HG02852 (cell line): ENCODE data around the gene JAKMIP1.

Source experiments
- ATAC-seq: cut with Tn5 transposase; IDR thresholded peaks from one replicate; pipeline ENCODE4 v1.9.1; 2021; ENCODE audit warnings: mild to moderate bottlenecking, moderate library complexity; ENCODE audit not compliant: unreplicated experiment

JAKMIP1 gene

DNA sequence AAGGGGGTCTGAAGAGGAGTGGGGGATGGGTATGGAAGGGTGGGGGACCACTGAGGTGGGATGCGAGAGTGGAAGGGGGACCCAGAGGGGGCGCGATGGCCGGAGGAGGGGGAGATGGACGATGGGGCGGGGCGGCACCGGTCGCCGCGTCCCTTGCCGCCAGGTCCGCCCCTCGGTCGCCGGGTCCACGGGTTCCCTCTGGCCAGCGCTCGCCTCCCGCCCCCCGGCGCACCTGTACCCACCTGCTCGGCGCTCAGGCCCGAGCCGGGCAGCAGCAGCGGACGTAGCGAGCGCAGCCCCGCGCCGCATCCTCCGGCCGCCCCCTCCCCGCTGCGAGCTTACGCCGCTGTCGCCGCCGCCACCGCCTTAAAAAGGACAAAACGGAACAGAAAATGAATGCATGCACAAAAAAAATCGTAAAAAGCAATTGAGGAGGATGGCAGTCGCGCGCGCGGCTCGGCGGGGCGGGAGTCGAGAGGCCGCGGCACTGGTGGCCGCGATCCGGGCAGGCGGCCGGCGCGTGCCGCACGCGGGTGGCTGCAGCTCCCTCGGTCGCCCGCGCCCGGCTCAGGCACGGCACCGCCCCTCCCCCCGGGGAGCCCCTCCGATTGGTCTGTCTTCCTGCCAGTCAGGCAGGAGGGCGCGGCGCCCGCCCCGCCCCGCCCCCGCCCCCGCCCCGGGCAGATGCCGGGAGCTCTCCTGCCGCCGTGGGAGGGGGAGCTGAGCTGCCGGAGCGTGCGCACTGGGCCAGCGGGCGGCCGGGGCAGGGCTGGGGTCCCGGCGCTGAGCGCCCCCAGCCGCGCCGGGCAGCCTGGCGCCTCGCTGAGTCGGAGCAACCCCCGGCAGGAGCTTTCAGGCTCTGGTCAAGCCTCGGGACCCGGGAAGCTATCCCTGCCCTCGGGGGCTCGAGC, at the start of gene JAKMIP1:
Gene JAKMIP1 (minus strand): TSS at position 539 of the 911 bp plus-strand sequence. CDS start 87,699 bp downstream, outside the sequence.
- peak; percentile 82 for ATAC-seq

DNA sequence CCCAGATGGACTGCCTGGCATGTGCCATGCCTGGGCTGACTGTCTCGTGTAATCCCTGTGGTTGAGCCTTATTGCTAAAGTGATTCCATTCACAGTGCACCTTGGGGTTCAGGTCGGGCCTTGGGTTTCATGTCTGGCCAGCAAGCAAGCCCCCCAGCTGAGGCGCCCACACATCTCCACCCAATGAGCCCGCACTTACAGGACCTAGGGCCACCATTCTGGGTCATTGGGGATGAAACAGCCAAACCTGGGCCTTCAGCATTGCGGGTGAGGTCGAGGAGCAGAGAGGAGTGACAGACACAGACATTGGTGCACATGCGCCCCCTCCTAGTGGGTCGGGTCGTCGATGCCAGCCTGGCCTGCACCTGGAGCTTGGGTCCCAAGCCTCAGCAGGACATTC, 48.0 kb upstream of the JAKMIP1 start:
- ATAC-seq: no peak

DNA sequence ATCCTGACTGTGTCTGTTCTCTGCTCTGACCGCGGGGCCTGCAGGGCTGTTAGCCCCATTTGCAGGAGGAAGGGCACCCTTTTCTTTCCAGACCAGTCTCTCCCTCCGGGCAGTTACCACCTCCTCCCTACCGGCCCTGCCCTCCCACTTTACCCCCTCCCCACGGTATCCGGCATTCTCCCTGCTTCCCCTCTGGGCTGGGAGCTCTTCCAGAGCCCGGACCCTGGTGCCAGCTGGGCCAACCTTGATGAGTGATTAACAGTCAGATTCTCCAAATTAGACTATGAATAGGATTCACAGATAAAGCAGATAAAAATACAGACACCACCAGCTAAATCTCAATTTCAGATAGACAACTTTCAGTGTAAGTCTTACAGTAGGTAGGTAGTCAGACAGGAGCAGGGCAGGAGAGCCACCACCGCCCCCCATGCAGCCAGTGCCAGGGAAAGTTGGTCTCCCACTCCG, 45.9 kb upstream of the JAKMIP1 start:
- ATAC-seq: no peak

DNA sequence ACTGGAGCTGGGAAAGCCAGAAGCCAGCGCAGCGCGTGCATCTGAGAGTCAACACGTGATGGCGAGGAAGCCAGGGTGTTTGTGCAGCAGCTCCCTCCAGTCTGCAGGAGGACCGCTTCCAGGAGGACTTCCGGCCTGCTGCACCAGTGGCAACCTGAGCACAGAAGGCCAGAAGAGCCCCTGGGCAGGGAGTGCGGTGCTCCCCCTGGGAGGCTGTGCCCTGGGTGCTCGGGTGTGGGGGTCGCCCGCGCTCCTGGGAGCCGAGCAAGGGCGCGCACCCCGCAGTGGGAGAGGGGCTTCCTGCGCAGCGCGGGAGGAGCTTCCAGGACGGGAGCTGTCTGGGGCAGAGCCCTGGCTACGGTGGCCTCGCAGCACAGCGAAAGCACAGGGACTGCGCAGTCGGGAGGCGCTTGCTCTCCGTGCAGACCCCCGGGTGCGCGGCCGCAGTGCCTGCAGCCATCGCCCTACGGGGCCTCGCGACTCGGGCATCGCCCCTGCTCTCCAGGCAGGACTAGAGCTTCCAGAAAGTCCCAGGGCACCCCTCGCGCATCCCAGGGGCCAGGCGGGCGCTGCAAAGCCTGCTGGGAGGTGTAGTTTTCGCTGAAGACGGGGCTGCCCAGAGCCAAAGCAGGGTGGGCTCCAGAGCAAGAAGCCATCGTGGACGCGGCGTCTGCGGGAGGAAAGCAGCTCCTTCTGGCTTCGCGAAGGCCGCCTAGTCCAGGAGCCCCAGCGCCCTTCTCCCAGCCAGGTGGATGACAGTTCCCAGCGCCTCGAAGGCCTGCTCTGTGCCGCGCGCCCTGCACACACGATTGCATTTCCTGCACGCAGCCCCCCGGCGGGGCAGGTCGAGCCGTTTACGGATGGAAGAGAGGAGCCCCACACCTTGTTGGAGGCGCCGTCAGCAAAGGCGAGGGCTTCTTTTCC, 45.2 kb upstream of the JAKMIP1 start:
- ATAC-seq: no peak

DNA sequence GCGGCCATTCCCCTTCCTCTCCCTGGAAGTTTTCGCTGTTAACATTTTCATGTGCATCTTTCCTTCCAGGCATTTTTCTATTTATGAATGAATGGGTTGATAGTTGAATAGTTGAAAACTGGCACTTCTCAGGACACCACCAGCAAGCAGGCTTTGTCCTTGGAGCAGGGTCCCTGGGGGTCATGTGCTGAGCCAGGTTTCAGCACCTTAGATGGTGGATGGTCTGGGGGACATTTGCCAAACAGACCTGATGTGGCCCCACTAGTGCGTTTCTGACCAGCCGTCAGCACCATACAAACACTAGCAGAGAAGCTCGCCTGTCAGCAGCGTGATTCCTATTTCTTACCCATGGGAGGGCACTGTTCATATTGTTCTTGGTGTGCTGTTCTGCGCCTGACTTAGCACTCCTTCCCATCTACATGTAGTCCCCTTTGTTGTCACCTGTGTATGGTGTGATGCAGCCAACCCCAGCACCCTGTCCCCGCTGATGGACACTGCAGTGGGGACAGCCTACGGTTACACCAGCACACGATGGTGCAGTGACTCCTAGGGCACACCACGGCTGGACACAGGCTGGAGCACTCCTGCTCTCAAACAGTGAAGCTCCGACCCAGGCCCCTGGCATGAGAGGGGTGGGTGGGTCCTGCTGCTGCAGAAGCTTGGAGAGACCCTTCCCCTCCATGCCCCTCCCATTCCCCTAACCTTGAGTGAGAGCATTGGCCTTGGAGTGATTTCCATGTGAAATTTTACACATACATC, 42.1 kb upstream of the JAKMIP1 start:
- no peak for ATAC-seq

DNA sequence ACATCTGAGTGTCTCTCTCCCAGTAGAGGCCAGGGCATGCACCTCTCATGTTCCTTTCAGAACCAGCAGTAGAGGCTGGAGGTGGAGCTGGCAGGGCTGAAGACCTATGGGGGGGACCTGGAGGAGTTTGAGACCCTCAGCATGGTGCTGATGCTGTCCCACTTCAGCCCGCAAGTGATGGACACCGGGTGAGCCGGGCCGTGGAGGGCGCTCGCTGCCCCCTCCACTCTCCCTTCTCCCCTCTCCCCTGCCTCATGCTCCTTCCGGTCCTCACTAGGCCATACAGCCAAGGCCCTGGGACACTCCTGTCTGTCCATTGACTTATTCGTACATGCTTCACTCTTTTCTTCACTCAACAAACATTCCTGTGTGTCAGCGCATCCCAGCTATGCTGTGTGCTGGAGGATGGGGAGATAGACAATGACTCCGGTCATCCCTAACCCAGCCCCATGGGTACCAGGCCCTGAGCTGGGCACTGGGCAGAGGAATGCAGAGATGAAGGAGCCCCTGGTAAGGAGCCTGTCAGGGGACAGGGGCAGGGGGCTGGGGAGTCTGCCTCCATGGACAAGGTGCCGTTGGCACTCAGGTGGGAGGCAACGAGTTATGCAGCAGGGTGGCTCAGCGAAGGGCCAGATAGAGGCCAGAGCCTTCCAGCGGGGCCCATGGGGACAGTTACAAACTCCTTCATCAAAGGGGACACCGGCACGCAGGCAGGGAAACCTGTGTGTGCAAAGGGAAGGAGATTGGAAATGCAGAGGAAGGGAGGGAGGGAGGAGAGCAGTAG, 40.9 kb upstream of the JAKMIP1 start:
- ATAC-seq: no peak

DNA sequence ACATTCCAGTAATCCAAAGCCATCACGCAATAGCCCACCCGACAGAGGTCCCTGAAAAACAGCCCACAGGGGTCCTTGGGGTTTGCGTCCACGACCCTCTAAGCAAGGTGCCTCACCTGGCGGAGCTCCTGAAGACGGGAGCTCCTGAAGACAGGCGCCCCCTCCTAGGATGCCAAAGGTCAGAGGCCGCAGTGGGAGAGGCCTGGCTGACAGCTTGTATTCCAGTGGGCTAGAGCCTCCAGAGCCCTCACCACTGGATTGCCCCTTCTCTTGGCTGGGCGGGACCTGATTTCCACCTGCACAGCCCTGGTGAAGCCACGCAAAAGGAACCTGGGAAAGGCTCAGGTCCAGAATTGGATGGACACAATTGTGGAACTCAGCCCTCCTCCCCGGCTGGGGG, 39.6 kb upstream of the JAKMIP1 start:
- ATAC-seq: no peak

DNA sequence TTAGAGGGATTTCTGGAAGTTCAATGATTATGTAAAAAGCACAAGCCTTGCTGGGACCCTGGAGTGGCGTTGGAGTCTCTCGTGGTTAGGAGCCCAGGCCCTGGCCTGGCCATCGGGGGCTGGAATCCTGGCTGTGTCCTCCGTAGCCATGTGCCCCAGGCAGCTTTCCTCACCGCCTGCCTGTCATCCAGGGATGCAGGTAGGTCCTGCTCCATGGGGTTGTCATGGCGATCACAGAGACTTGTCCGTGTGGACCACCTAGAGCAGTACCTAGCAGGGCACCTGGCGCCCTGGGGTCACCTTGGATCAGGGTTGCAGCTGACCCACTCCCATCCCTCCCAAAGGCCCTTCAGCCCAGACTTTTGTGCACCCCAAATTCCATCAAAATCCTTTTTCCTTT, 39.1 kb upstream of the JAKMIP1 start:
- no peak for ATAC-seq

DNA sequence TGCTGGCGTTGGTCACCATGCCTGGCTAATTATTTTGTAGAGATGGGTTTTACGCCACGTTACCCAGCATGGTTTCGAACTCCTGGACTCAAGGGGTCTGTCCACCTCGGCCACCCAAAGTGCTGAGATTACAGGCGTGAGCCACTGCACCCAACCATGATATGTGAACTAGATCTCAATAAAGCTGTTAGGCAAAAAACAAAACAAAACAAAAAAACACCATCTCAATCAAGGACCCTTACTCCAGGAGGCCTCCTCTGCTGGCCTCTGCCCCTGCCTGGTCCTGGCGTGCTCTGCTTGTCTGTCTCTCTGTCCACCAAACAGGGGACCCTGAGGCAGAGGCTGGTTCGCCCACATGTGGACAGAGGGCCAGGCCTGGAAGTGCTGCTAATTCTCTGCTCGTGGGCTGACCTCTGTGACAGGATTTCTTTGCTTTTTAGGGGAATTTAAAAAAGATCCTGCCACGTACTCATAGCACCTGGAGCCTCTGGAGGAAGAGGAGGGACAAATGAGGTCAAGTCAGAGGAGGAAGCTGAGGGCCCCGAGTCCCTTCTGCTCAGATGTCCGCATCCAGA, 36.6 kb upstream of the JAKMIP1 start:
- ATAC-seq: no peak

DNA sequence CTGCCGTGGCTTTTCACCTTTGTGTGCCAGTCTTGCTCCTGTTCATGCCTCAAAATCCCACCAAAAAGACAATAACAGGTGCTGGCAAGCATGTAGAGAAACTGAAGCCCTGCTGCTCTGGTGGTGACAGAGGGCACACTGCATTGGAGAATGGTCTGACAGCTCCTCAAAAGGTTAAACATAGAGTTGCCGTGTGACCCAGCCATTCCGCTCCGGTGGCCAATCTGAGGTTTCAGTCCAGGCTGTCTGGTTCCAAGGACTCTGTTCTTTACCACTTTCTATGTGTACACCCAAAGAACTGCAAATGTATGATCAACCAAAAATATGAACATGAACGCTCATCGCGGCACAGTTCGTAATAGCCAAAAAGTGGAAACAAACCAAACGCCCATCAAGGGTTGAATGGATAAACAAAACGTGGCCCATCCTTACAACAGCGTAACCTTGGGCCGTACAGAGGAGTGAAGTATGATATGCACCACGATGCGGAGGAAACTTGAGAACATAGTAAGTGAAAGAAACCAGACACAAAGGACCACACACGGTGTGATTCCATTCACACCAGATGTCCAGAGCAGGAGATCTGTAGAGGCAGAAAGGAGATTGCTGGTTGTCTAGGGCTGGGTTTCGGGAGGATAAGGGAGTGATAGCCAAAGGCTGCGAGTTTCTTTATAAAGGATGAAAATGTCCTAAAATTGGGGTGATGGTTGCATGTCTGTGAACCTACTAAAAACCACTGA, 35.7 kb upstream of the JAKMIP1 start:
- no peak for ATAC-seq

DNA sequence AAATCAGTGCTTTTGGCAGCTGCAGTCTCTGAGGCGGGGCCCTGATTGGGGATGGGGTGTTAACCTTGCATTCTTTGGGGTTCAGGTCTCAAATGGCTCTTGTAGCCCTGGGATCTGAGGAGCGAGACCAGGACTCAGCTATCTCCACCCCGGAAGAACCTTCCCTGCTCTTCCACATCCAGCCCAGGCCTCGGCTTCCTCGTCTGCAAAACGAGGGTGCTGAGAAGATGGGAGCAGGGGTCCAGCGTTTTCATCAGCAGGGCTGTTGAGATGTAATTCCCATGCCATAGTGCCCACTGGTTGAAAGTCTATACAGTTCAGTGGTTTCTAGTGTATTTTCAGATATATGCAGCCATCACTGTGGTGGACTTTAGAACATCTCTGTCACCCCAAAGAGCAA, 34.7 kb upstream of the JAKMIP1 start:
- no peak for ATAC-seq

DNA sequence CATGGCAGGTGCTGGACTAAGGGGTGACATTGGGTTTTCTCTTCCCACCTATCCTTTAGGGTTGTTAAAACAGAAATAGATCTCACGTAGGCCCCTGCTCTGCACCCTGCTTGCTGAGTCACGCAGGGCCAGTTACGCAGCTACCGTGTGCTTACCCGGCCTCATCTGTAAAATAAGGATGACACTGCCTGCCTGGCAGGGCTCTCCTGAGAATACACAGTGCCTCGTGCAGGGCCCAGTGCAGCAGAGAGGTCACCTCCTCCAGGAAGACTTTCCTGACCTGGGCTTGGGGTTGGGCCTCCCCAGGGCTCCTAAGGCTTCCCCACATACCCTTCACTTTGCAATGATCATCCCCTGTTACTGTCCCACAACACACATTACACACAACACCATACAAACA, 33.6 kb upstream of the JAKMIP1 start:
- no peak for ATAC-seq

DNA sequence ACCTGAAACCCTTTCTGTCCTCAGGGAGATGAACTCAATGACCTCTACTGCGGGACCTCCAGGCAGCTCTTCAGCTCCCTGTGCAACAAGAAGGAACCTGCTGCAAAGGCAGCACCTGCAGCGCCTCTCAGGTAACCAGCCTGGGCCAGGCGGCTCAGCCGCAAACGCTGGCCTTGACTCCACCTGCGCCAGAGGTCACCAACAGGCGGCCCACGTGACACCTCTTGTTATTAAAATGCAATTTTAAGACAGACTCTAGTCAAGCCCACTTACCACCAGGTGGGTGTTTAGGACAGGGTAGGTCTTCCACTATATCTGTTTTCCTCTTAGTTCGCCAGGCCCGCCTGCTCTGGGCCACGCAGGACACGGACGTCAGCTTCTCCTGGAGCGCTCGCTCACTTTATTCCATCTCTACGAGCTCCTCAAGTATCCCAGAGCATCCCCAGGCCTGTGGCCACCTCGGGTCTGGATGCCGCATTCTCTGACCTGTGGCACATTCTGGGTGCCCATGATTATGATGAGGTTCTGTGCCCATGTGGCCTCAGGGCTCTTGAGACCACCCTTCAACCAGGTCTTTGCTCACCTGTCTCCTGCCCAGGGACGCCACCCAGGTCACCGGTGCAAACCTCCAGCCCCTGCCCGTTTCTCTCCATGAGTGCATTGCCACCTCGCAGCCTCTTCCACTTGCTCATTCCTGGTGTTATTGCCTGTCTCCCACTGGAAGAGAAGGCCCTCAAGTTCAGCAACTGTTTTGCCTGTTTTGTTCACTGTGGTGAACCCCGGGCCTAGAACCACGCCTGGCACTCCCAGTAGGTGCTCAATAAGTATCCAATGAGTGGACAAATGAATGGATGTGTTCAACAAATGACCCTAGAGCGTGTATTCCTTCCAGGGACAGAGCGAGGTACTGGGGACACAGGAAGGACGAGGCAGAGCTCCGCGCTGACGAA, 32.8 kb upstream of the JAKMIP1 start:
- ATAC-seq: no peak

DNA sequence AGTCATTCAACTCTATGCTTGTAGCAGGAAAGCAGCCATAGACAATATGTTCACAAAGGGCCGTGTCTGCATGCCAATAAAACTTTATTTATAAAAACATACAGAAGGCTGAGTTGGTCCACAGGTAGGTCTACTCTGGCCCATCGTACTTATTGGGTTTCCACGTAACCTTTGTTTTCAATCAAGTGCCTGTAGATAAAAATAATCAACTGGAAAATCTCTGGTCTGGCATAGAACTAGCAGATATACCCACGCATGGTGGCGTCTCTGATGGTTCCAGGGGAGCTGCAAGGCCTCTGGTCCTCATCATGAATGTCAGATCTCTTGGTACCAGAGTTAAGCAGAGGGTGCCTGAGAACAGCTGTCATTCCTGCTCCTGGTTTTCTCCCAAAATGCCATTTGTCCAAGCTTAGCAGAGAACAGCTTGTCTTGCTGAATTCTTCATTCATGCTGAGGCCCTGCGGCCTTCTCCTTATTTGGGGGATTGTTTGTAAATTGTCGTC, 31.4 kb upstream of the JAKMIP1 start:
- ATAC-seq: no peak

DNA sequence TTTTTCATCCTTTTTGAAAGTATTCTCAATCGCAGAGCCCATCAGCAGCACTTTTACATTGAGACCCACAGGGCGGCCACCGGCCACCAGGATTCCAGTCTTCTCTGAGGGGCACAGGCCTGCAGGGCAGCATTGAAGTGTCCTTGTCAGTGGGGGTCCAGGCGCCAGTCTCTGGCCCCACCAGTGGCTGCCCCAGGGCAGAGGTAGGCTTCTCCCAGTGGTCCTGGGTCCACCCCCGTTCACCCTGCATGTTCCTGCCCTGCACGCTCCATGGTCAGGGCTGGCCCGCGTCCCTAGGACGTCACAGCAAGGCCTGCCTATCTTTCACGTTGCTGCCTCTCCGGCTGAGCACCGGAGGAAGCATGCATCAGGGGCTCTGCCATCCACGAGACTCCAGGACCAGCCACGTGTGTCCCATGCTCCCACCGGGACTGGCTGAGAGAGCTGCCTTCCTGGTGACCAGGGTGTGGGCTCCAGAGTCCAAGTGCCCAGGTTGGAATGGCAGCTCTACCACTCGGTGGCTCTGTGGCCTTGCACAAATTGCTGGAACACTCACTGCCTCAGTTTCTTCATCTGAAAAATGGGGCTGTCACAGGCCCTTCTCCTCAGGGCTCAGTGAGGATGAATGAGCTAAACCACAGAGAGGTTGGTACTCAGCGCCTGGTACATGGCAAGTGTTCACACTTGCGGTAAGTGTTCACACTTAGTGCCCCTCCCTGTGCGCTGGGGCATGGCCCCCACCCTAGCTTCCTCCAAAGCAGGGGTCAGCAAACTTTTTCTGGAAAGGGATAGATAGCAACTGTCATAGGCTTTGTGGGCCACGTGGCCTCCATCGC, 30.7 kb upstream of the JAKMIP1 start:
- no peak for ATAC-seq

DNA sequence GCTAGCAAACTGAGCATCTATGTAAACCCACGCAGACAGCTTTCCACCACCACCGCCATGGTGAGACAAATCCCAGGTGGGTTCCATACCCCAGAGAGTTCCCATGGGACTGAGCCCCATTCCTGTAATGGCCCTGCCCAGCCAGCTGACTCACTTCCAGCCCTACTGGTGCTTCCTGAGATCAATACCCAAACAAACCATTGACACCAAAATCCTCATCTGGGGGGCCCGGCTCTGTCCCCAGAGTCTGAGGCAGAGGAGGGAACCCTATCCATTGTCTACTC, 30.1 kb upstream of the JAKMIP1 start:
- ATAC-seq: no peak
